Liver (tissue), 9 donors: ENCODE measurements around the gene CUL2. TPM values are rescaled to one million over a fixed set of nuclear protein-coding genes. Genes with fewer than 3 reads are reported as not detected.

Experiments used
- DNase-seq: peaks from one replicate; pipeline ENCODE4 v3.0.0-alpha.2; 2017; ENCODE audit warnings: low spot score
- H3K27ac ChIP-seq, 2 donors: one replicate each; pipeline ENCODE4 v1.7.0; 2013; ENCODE audit warnings: inconsistent platforms in 2 of 2, low read length in 2 of 2, control low read depth in 1 of 2, low read depth in 1 of 2, mild to moderate bottlenecking in 1 of 2
- H3K27me3 ChIP-seq, 4 donors: one replicate each; pipeline versions ENCODE4 v1.6.1 to v1.7.0; 2013; ENCODE audit warnings: low read length in 3 of 4, inconsistent platforms in 1 of 4, mild to moderate bottlenecking in 1 of 4, moderate library complexity in 1 of 4; ENCODE audit not compliant: control insufficient read depth in 4 of 4, insufficient read depth in 4 of 4
- H3K36me3 ChIP-seq, 4 donors: one replicate each; pipeline versions ENCODE4 v1.6.1 to v1.7.0; 2013; ENCODE audit warnings: low read length in 3 of 4, mild to moderate bottlenecking in 3 of 4, low read depth in 1 of 4, moderate library complexity in 1 of 4; ENCODE audit not compliant: control insufficient read depth in 4 of 4, insufficient read depth in 3 of 4
- H3K4me1 ChIP-seq, 4 donors: one replicate each; pipeline versions ENCODE4 v1.6.1 to v1.7.0; 2013; ENCODE audit warnings: low read length in 3 of 4, mild to moderate bottlenecking in 3 of 4, moderate library complexity in 1 of 4; ENCODE audit not compliant: control insufficient read depth in 4 of 4, insufficient read depth in 4 of 4
- H3K4me3 ChIP-seq, 3 donors: one replicate each; pipeline versions ENCODE4 v1.6.1 to v1.7.0; 2013; ENCODE audit warnings: low read length in 3 of 3, control low read depth in 1 of 3, low read depth in 1 of 3, mild to moderate bottlenecking in 1 of 3
- H3K9ac ChIP-seq, 2 donors: one replicate each; pipeline ENCODE4 v1.7.0; 2013; ENCODE audit warnings: low read length in 2 of 2, mild to moderate bottlenecking in 2 of 2, moderate library complexity in 2 of 2, control low read depth in 1 of 2, low read depth in 1 of 2
- H3K9me3 ChIP-seq, 4 donors: one replicate each; pipeline versions ENCODE4 v1.6.1 to v1.7.0; 2013; ENCODE audit warnings: low read length in 3 of 4; ENCODE audit not compliant: control insufficient read depth in 4 of 4
- EGR1 ChIP-seq, 2 donors: IDR thresholded peaks; 2 replicates each; pipeline ENCODE4 v1.6.1; 2016 to 2018; ENCODE audit warnings: antibody characterized with exemption in 2 of 2, low read depth in 2 of 2
- FOXA1 ChIP-seq: IDR thresholded peaks from 2 replicates; pipeline ENCODE4 v1.6.1; 2016; ENCODE audit warnings: antibody characterized with exemption
- FOXA2 ChIP-seq: IDR thresholded peaks from 2 replicates; pipeline ENCODE4 v1.6.1; 2016; ENCODE audit warnings: antibody characterized with exemption
- GABPA ChIP-seq, 2 donors: IDR thresholded peaks in 1 of 2; conservative IDR thresholded peaks in 1 of 2; 2 replicates each; pipeline ENCODE4 v1.6.1; 2016; ENCODE audit warnings: antibody characterized with exemption in 2 of 2, mild to moderate bottlenecking in 1 of 2, moderate library complexity in 1 of 2
- HNF4A ChIP-seq, 2 donors: conservative IDR thresholded peaks; 2 replicates each; pipeline ENCODE4 v1.6.1; 2016; ENCODE audit warnings: antibody characterized with exemption in 2 of 2, mild to moderate bottlenecking in 2 of 2
- HNF4G ChIP-seq: IDR thresholded peaks from 2 replicates; pipeline ENCODE4 v1.6.1; 2016; ENCODE audit warnings: antibody characterized with exemption
- JUND ChIP-seq, 2 donors: IDR thresholded peaks; 2 replicates each; pipeline ENCODE4 v1.6.1; 2016; ENCODE audit warnings: antibody characterized with exemption in 2 of 2
- NR2F2 ChIP-seq: IDR thresholded peaks from 2 replicates; pipeline ENCODE4 v1.6.1; 2016; ENCODE audit warnings: antibody characterized with exemption
- RAD21 ChIP-seq, 2 donors: IDR thresholded peaks; 2 replicates each; pipeline ENCODE4 v1.6.1; 2016; ENCODE audit warnings: antibody characterized with exemption in 2 of 2, mild to moderate bottlenecking in 2 of 2
- RXRA ChIP-seq, 2 donors: IDR thresholded peaks; 2 replicates each; pipeline ENCODE4 v1.6.1; 2017 to 2018; ENCODE audit warnings: antibody characterized with exemption in 2 of 2, mild to moderate bottlenecking in 1 of 2
- SP1 ChIP-seq: IDR thresholded peaks from 2 replicates; pipeline ENCODE4 v1.6.1; 2018; ENCODE audit warnings: antibody characterized with exemption, mild to moderate bottlenecking
- TAF1 ChIP-seq: conservative IDR thresholded peaks from 2 replicates; pipeline ENCODE4 v1.6.1; 2016; ENCODE audit warnings: antibody characterized with exemption, mild to moderate bottlenecking
- YY1 ChIP-seq: IDR thresholded peaks from 2 replicates; pipeline ENCODE4 v1.6.1; 2016; ENCODE audit warnings: antibody characterized with exemption, mild to moderate bottlenecking
- WGBS: extraction: QIAGEN DNeasy Blood & Tissue Kit; methylation state at CpG from one replicate; pipeline ENCODE4 v1.1.7; 2013; 5-methylcytosine and 5-hydroxymethylcytosine counted together
- polyA plus RNA-seq, 2 donors: library from polyadenylated mRNA; stranded (reverse) in 1 of 2; unstranded in 1 of 2; fragments of 200-250 nt in 1 of 2; fragments of >200 nt in 1 of 2; fragmentation: Nextera tagmentation in 1 of 2; extraction: Ambion mirVana in 1 of 2; gene quantifications; one replicate each; pipeline versions ENCODE4 v1.2.1 to v1.2.3, GENCODE V29; 2013 to 2015
- total RNA-seq, 2 donors: library from RNA; depleted of rRNA; stranded (reverse); fragments of >200 nt; gene quantifications; one replicate each; pipeline ENCODE4 v1.2.3, GENCODE V29; 2014
- TF ChIP-seq, protein P1 (sequence below): IDR thresholded peaks from 2 replicates; pipeline ENCODE4 v1.6.1; 2016; ENCODE audit warnings: antibody characterized with exemption
- TF ChIP-seq, protein P2 (sequence below): IDR thresholded peaks from 2 replicates; pipeline ENCODE4 v1.6.1; 2016; ENCODE audit warnings: antibody characterized with exemption
- TF ChIP-seq, protein P3 (sequence below): fragments of 150-350 bp; IDR thresholded peaks from 2 replicates; pipeline ENCODE4 v1.5.1; 2017; ENCODE audit warnings: improper control_type of control experiment, low read depth, low read length; ENCODE audit not compliant: missing input control
- TF ChIP-seq, protein P4 (sequence below): IDR thresholded peaks from 2 replicates; pipeline ENCODE4 v1.6.1; 2016; ENCODE audit warnings: antibody characterized with exemption
- TF ChIP-seq, protein P5 (sequence below): IDR thresholded peaks from 2 replicates; pipeline ENCODE4 v1.6.1; 2016; ENCODE audit warnings: antibody characterized with exemption, mild to moderate bottlenecking
- donor health status: healthy.
- donor health status: healthy.
- donor health status: healthy.
- donor health status: healthy.
- donor health status: healthy.

The CUL2 gene
- total and polyA plus RNA-seq, 4 donors = 8.6 to 14.1 (median 12.1) TPM

DNA sequence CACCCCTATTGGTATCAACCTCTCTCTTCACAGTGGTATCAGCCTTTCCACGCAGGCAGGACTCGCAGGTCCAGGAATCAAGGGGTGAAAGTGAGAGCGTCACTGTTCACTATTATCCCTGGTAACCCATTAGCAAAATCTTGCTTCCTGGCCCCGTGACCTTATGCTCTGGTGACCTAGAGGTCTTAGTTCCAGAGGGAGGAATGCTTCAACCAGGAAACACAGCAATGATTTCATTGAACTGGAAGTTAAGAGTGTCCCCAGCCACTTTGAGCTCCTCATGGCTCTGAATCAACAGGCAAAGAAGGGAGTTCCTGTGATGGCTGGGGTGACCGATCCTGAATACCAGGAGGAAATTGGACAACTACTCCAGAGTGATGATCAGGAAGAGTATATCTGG is 90.6 kb downstream of the CUL2 start (continued):
- TF ChIP-seq, protein P1, sequence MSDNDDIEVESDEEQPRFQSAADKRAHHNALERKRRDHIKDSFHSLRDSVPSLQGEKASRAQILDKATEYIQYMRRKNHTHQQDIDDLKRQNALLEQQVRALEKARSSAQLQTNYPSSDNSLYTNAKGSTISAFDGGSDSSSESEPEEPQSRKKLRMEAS = no peak
- TF ChIP-seq, protein P2, sequence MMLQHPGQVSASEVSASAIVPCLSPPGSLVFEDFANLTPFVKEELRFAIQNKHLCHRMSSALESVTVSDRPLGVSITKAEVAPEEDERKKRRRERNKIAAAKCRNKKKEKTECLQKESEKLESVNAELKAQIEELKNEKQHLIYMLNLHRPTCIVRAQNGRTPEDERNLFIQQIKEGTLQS = no peak
- no peak for TF ChIP-seq TAF1
- TF ChIP-seq, protein P3, sequence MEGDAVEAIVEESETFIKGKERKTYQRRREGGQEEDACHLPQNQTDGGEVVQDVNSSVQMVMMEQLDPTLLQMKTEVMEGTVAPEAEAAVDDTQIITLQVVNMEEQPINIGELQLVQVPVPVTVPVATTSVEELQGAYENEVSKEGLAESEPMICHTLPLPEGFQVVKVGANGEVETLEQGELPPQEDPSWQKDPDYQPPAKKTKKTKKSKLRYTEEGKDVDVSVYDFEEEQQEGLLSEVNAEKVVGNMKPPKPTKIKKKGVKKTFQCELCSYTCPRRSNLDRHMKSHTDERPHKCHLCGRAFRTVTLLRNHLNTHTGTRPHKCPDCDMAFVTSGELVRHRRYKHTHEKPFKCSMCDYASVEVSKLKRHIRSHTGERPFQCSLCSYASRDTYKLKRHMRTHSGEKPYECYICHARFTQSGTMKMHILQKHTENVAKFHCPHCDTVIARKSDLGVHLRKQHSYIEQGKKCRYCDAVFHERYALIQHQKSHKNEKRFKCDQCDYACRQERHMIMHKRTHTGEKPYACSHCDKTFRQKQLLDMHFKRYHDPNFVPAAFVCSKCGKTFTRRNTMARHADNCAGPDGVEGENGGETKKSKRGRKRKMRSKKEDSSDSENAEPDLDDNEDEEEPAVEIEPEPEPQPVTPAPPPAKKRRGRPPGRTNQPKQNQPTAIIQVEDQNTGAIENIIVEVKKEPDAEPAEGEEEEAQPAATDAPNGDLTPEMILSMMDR = no peak

DNA sequence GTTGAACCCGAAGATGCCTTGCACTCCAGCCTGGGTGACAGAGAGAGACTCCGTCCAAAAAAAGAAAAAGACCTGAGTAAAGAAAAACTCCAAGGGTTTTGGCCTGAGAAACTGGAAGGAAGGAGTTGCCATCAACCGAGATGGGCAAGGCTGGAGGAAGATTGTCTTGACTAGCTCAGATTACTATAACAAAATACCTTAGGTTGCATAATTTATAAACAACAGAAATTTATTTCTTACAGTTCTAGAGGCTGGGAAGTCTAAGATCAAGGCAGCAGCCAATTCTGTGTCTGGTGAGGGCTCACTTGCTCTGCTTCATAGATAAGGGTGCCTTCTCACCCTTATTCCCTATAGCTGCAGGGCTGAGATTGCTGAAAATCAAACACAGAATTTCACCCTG is 91.2 kb downstream of the CUL2 start:
- Histone ChIP-seq H3K4me1 (peaks cover 0 to 2% (median 0%) of the 10 kb centered on the region in 4 donors), H3K36me3 (no peaks in the 10 kb centered on the region), H3K9ac (no peak overlapping the region), H3K27ac (no peak overlapping the region), H3K4me3 (no peak overlapping the region), H3K27me3 (no peaks in the 10 kb centered on the region), H3K9me3 (no peaks in the 10 kb centered on the region)
- TF ChIP-seq SP1 (no peak), JUND (IDR thresholded peaks at IDR 0.05) (no peak), RXRA (IDR thresholded peaks at IDR 0.05) (no peak), TAF1 (no peak), YY1 (no peak)
- TF ChIP-seq, protein P2 = no peak
- TF ChIP-seq, protein P4, sequence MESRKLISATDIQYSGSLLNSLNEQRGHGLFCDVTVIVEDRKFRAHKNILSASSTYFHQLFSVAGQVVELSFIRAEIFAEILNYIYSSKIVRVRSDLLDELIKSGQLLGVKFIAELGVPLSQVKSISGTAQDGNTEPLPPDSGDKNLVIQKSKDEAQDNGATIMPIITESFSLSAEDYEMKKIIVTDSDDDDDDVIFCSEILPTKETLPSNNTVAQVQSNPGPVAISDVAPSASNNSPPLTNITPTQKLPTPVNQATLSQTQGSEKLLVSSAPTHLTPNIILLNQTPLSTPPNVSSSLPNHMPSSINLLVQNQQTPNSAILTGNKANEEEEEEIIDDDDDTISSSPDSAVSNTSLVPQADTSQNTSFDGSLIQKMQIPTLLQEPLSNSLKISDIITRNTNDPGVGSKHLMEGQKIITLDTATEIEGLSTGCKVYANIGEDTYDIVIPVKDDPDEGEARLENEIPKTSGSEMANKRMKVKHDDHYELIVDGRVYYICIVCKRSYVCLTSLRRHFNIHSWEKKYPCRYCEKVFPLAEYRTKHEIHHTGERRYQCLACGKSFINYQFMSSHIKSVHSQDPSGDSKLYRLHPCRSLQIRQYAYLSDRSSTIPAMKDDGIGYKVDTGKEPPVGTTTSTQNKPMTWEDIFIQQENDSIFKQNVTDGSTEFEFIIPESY = no peak
- TF ChIP-seq, protein P5, sequence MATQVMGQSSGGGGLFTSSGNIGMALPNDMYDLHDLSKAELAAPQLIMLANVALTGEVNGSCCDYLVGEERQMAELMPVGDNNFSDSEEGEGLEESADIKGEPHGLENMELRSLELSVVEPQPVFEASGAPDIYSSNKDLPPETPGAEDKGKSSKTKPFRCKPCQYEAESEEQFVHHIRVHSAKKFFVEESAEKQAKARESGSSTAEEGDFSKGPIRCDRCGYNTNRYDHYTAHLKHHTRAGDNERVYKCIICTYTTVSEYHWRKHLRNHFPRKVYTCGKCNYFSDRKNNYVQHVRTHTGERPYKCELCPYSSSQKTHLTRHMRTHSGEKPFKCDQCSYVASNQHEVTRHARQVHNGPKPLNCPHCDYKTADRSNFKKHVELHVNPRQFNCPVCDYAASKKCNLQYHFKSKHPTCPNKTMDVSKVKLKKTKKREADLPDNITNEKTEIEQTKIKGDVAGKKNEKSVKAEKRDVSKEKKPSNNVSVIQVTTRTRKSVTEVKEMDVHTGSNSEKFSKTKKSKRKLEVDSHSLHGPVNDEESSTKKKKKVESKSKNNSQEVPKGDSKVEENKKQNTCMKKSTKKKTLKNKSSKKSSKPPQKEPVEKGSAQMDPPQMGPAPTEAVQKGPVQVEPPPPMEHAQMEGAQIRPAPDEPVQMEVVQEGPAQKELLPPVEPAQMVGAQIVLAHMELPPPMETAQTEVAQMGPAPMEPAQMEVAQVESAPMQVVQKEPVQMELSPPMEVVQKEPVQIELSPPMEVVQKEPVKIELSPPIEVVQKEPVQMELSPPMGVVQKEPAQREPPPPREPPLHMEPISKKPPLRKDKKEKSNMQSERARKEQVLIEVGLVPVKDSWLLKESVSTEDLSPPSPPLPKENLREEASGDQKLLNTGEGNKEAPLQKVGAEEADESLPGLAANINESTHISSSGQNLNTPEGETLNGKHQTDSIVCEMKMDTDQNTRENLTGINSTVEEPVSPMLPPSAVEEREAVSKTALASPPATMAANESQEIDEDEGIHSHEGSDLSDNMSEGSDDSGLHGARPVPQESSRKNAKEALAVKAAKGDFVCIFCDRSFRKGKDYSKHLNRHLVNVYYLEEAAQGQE = no peak
- TF ChIP-seq, protein P1 = no peak
- 96% methylated on average over 3 of the region's 3 CpGs for WGBS
- no peak for DNase-seq

DNA sequence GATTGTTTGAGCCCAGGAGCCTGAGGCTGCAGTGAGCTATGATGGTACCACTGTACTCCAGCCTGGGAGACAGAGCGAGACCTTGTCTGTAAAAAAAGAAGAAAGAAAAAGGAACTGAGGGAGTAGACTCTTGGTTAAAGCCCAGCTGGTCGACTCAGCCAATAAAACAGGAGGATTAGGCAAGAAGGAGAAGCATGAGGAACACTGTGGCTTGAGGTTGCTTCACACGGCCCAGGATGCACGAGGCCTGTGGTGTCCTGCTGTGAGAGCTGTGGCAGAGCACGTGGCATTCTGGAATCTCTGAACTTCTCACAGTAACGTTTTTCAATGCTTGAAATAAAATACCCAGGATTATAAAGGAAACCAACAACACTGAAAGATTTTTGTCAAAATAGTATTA is 93.3 kb downstream of the CUL2 start:
- peaks cover 0 to 2% (median 0%) of the 10 kb centered on the region in 4 donors for H3K4me1 ChIP-seq
- H3K9me3 ChIP-seq = no peaks in the 10 kb centered on the region
- no peak overlapping the region for H3K9ac ChIP-seq
- no peaks in the 10 kb centered on the region for H3K27me3 ChIP-seq
- WGBS = 84% methylated on average over 6 of the region's 6 CpGs
- no peak overlapping the region for H3K27ac ChIP-seq
- DNase-seq = no peak
- no peak overlapping the region for H3K4me3 ChIP-seq
- no peaks in the 10 kb centered on the region for H3K36me3 ChIP-seq
- TF ChIP-seq GABPA (IDR thresholded peaks at IDR 0.05 in 1 of 2, conservative IDR thresholded peaks at IDR 0.05 in 1 of 2) (no peak), HNF4G (no peak), HNF4A (conservative IDR thresholded peaks at IDR 0.05) (no peak), EGR1 (IDR thresholded peaks at IDR 0.05; ENCODE audit: low read depth in 2 of 2) (no peak), FOXA1 (no peak), TAF1 (no peak), FOXA2 (no peak), NR2F2 (no peak), RAD21 (IDR thresholded peaks at IDR 0.05) (no peak), SP1 (no peak)
- TF ChIP-seq, protein P4 = no peak
